GM12878 (cell line): ENCODE data around the gene WIPF2. TPM values are rescaled to one million over a fixed set of nuclear protein-coding genes. Genes with fewer than 3 reads are reported as not detected.

ENCODE experiments used
- ATAC-seq: fragments of 200-7000 bp; cut with Tn5 transposase; 3 replicates; pipeline ENCODE4 v1.9.1; 2020; ENCODE audit warnings: mild to moderate bottlenecking, moderate library complexity
- BruUV-seq: library from RNA; stranded (reverse); fragments of 400-500 nt; replicated peaks from 2 replicates; lab custom pipeline; 2021; lab: Mats Ljungman, UMichigan
- CTCF ChIA-PET: fragments of 300-600 bp; sonication (Branson Sonifier 250); formaldehyde crosslinking; extraction: SDS; loops from one replicate; lab custom pipeline; 2021; ENCODE audit warnings: inconsistent platforms; lab: Yijun Ruan, JAX
- POLR2A ChIA-PET: fragments of 350-600 bp; formaldehyde crosslinking; extraction: SDS; loops from one replicate; lab custom pipeline; 2021; ENCODE audit warnings: inconsistent platforms; lab: Charles Lee
- RAD21 ChIA-PET: fragments of 300-600 bp; sonication (Branson Sonifier 250); formaldehyde crosslinking; loops from one replicate; lab custom pipeline; 2023; ENCODE audit warnings: antibody characterized with exemption; ENCODE audit not compliant: unreplicated experiment; lab: Charles Lee
- SMC1A ChIA-PET: fragments of 300-600 bp; sonication (Branson Sonifier 250); formaldehyde crosslinking; loops from one replicate; lab custom pipeline; 2023; ENCODE audit not compliant: unreplicated experiment, uncharacterized antibody; lab: Charles Lee
- DNase-seq: peaks from one replicate; pipeline ENCODE4 v3.0.0-alpha.2; 2011; ENCODE audit warnings: low read depth, low spot score
- FAIRE-seq: peaks from 3 replicates; lab custom pipeline; 2011; peaks lifted over from hg19 to GRCh38; lab: Jason Lieb, UNC
- H2AFZ ChIP-seq: 2 replicates; pipeline ENCODE4 v1.6.0; 2011; ENCODE audit warnings: low read depth, low read length, control low read depth; ENCODE audit not compliant: control insufficient read depth
- H3K27ac ChIP-seq: 2 replicates; pipeline ENCODE4 v1.5.1; 2011; ENCODE audit warnings: control low read depth; ENCODE audit not compliant: control insufficient read depth, insufficient read depth
- H3K27me3 ChIP-seq, 2 experiments: replicated peaks in 1 of 2; 2 replicates each; pipeline versions ENCODE4 v1.6.0 to v1.6.1; 2011; ENCODE audit warnings: low read length in 1 of 2; ENCODE audit not compliant: control insufficient read depth in 2 of 2, insufficient read depth in 2 of 2
- H3K36me3 ChIP-seq, 2 experiments: 2 replicates each; pipeline ENCODE4 v1.5.1; 2011; ENCODE audit warnings: low read length in 1 of 2; ENCODE audit not compliant: control insufficient read depth in 2 of 2, insufficient read depth in 2 of 2
- H3K4me1 ChIP-seq: 2 replicates; pipeline ENCODE4 v1.6.1; 2011; ENCODE audit warnings: mild to moderate bottlenecking, low read length, moderate library complexity, mixed read lengths; ENCODE audit not compliant: control insufficient read depth, insufficient read depth
- H3K4me2 ChIP-seq: 2 replicates; pipeline ENCODE4 v1.6.0; 2011; ENCODE audit warnings: control low read depth; ENCODE audit not compliant: control insufficient read depth, insufficient read depth
- H3K4me3 ChIP-seq: fragments of 200-600 bp; sonication (generic); 2 replicates; pipeline ENCODE4 v1.5.1; 2016
- H3K79me2 ChIP-seq: 2 replicates; pipeline ENCODE4 v1.6.0; 2011; ENCODE audit warnings: low read length; ENCODE audit not compliant: control insufficient read depth, insufficient read depth
- H3K9ac ChIP-seq: 2 replicates; pipeline ENCODE4 v1.8.0; 2011; ENCODE audit warnings: low read length, control low read depth, mixed read lengths; ENCODE audit not compliant: control insufficient read depth, insufficient read depth
- H3K9me3 ChIP-seq: replicated peaks from 3 replicates; pipeline ENCODE4 v1.5.1; 2011; ENCODE audit warnings: mild to moderate bottlenecking, low read length; ENCODE audit not compliant: control insufficient read depth, insufficient read depth
- H4K20me1 ChIP-seq: 2 replicates; pipeline ENCODE4 v1.6.0; 2011; ENCODE audit not compliant: control insufficient read depth, insufficient read depth
- ETV6 ChIP-seq, 2 experiments: fragments of 450-650 bp in 1 of 2; IDR thresholded peaks in 1 of 2; conservative IDR thresholded peaks in 1 of 2; 2 replicates each; pipeline ENCODE4 v1.6.1; 2014; ENCODE audit warnings: antibody characterized with exemption in 1 of 2, borderline replicate concordance in 1 of 2, low read depth in 1 of 2, mild to moderate bottlenecking in 1 of 2, moderate library complexity in 1 of 2
- LARP7 ChIP-seq: fragments of 450-650 bp; IDR thresholded peaks from 2 replicates; pipeline ENCODE4 v1.6.1; 2017; ENCODE audit warnings: mild to moderate bottlenecking
- WGBS: methylation state at CpG from one replicate; pipeline ENCODE4 v1.1.6; 2016; ENCODE audit warnings: low lambda C conversion rate; ENCODE audit not compliant: insufficient replicate concordance, insufficient coverage; ENCODE audit errors: missing lambda C conversion rate; 5-methylcytosine and 5-hydroxymethylcytosine counted together
- in situ Hi-C: fragments of 300-500 bp; cut with MboI; formaldehyde crosslinking; loops from 9 replicates; pipeline ENCODE4 v1.14.3; 2018; ENCODE audit warnings: mixed read lengths
- intact Hi-C: fragments of 100-400 bp; cut with micrococcal nuclease; formaldehyde crosslinking; loops from one replicate; pipeline ENCODE4 v1.14.2; 2022; ENCODE audit not compliant: unreplicated experiment
- polyA plus RNA-seq, 11 experiments: library from polyadenylated mRNA; depleted of rRNA in 4 of 11; unstranded in 6 of 11; stranded (reverse) in 5 of 11; fragments of >200 nt; fragmentation: Nextera tagmentation in 4 of 11; fragmentation: Illumina TruSeq in 1 of 11; extraction: Ambion mirVana in 4 of 11; extraction: Trizol in 1 of 11; gene quantifications; 1 replicate in 1 of 11; 2 replicates in 10 of 11; pipeline versions ENCODE4 v1.2.1 to v1.2.3, GENCODE V29; 2011 to 2016; ENCODE audit warnings: inconsistent platforms in 2 of 11, missing spikeins in 2 of 11, low read depth in 1 of 11
- total RNA-seq, 4 experiments: library from RNA; depleted of rRNA in 3 of 4; stranded (reverse); fragments of >200 nt in 3 of 4; fragmentation: Illumina TruSeq in 1 of 4; extraction: Trizol in 1 of 4; gene quantifications; 2 replicates each; pipeline versions ENCODE4 v1.2.1 to v1.2.3, GENCODE V29; 2013 to 2021
- TF ChIP-seq, protein P1 (sequence below): IDR thresholded peaks from 2 replicates; pipeline ENCODE4 v1.6.1; 2012; ENCODE audit warnings: low read depth, low read length, improper control_type of control experiment
- TF ChIP-seq, protein P2 (sequence below): fragments of 450-650 bp; IDR thresholded peaks from 2 replicates; pipeline ENCODE4 v1.6.1; 2016; ENCODE audit warnings: mild to moderate bottlenecking

The WIPF2 gene
- total and polyA plus RNA-seq, 10 of the 15 experiments (the other 5 are each of a cell fraction or from before 2014, with no cell fraction given) = 4.2 to 20.8 (median 7.1) TPM

DNA sequence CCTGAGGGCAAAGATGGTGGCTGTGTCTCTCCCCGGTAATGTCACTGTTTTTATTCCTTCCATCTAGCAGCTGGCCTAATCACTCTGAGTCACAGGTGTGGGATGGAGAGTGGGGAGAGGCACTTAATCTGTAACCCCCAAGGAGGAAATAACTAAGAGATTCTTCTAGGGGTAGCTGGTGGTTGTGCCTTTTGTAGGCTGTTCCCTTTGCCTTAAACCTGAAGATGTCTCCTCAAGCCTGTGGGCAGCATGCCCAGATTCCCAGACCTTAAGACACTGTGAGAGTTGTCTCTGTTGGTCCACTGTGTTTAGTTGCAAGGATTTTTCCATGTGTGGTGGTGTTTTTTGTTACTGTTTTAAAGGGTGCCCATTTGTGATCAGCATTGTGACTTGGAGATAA lies 47.4 kb upstream of the WIPF2 start:
- SMC1A ChIA-PET = interaction anchor here (5.1 kb wide), 1 partner anchor 59 kb away, joined by 35 read pairs; no protein-coding TSS in a partner anchor
- no peak for FAIRE-seq

More for the DNA sequence above, 47.4 kb upstream of the WIPF2 start:
- ChIA-PET CTCF (interaction anchor here (5.1 kb wide), 1 partner anchor 59 kb away, joined by 42 read pairs; no protein-coding TSS in a partner anchor), POLR2A (interaction anchor here (3.6 kb wide), 1 partner anchor 58 kb away, joined by 23 read pairs; no protein-coding TSS in a partner anchor), RAD21 (interaction anchor here (8.8 kb wide), 1 partner anchor 59 kb away, joined by 246 read pairs; no protein-coding TSS in a partner anchor)
- ATAC-seq (no peak), DNase-seq (no peak)
- Histone ChIP-seq H2AFZ (no peak overlapping the region), H3K79me2 (no peaks in the 10 kb centered on the region; the same call in 1 of the 2 replicates), H3K4me2 (no peak overlapping the region), H3K9me3 (no peaks in the 10 kb centered on the region), H4K20me1 (no peaks in the 10 kb centered on the region), H3K27me3 (no peaks in the 10 kb centered on the region), H3K36me3 (peaks cover 23% of the 10 kb centered on the region in 2 experiments), H3K4me1 (peaks cover under 1% of the 10 kb centered on the region), H3K4me3 (no peak overlapping the region), H3K27ac (no peak overlapping the region), H3K9ac (no peak overlapping the region)
- in situ Hi-C loops = no loop called here
- 95% methylated on average over 1 of the region's 1 CpG for whole genome bisulfite sequencing
- no TSS peak for BruUV-seq
- intact Hi-C loops = no loop called here
- no peak for TF ChIP-seq ETV6 (conservative IDR thresholded peaks at IDR 0.05 in 1 of 2, IDR thresholded peaks at IDR 0.05 in 1 of 2; ENCODE audit: borderline replicate concordance in 1 of 2, low read depth in 1 of 2)
- TF ChIP-seq, protein P1, sequence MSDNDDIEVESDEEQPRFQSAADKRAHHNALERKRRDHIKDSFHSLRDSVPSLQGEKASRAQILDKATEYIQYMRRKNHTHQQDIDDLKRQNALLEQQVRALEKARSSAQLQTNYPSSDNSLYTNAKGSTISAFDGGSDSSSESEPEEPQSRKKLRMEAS = no peak
- TF ChIP-seq, protein P2, sequence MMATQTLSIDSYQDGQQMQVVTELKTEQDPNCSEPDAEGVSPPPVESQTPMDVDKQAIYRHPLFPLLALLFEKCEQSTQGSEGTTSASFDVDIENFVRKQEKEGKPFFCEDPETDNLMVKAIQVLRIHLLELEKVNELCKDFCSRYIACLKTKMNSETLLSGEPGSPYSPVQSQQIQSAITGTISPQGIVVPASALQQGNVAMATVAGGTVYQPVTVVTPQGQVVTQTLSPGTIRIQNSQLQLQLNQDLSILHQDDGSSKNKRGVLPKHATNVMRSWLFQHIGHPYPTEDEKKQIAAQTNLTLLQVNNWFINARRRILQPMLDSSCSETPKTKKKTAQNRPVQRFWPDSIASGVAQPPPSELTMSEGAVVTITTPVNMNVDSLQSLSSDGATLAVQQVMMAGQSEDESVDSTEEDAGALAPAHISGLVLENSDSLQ = no peak
- TF ChIP-seq LARP7 = no peak
- TF ChIP-seq, all 136 proteins: peak for 0
